PFSK-1 (cell line): ENCODE data around the gene FBN3.

Experiments
- FOXP2 ChIP-seq: optimal IDR thresholded peaks from 2 replicates; pipeline ENCODE3; 2011; ENCODE audit warnings: borderline replicate concordance, control low read depth, inconsistent platforms; ENCODE audit not compliant: insufficient read depth; ENCODE audit errors: extremely low read length, extremely low read depth
- POLR2AphosphoS5 ChIP-seq: IDR thresholded peaks from 2 replicates; pipeline ENCODE4 v1.6.1; 2012; ENCODE audit warnings: low read depth, mild to moderate bottlenecking, control low read depth, low read length, moderate library complexity
- REST ChIP-seq, 2 experiments: IDR thresholded peaks; 2 replicates each; pipeline versions ENCODE4 v1.6.1 to v1.8.0; 2011 to 2012; ENCODE audit warnings: low read depth in 2 of 2, low read length in 2 of 2, control low read depth in 1 of 2, inconsistent platforms in 1 of 2, mild to moderate bottlenecking in 1 of 2, moderate library complexity in 1 of 2; ENCODE audit not compliant: insufficient read depth in 1 of 2
- SIN3A ChIP-seq: IDR thresholded peaks from 2 replicates; pipeline ENCODE4 v1.6.1; 2012; ENCODE audit warnings: mild to moderate bottlenecking, low read length, moderate library complexity, borderline replicate concordance; ENCODE audit not compliant: insufficient read depth

- TF ChIP-seq SIN3A, result no peak
- no peak for TF ChIP-seq POLR2AphosphoS5
- TF ChIP-seq FOXP2, result no peak
- TF ChIP-seq REST (IDR thresholded peaks at IDR 0.05; ENCODE audit: insufficient read depth in 1 of 2, low read depth in 2 of 2, low read length in 2 of 2), result no peak
Observed at GRCh38 chr19:8129061-8129618, 20.3 kb downstream of the FBN3 start.
